GM18511 (cell line): ENCODE measurements around the gene FYCO1.
"Not testable (repeated sequence)": the region's sequence is repeated elsewhere in the genome, so short reads cannot be mapped to it uniquely, and the experiment has no call there.

Source experiments
- ATAC-seq: cut with Tn5 transposase; IDR thresholded peaks from one replicate; pipeline ENCODE4 v1.9.1; 2021; ENCODE audit warnings: mild to moderate bottlenecking, moderate library complexity; ENCODE audit not compliant: unreplicated experiment

The FYCO1 gene

GRCh38 chr3:46010519-46011113 lies 15.0 kb upstream of the FYCO1 start:
- ATAC-seq: no peak

GRCh38 chr3:46008058-46008457 lies 12.4 kb upstream of the FYCO1 start:
- ATAC-seq: no peak

- no peak for ATAC-seq
Measured at GRCh38 chr3:46007280-46007679, 11.7 kb upstream of the FYCO1 start.

- ATAC-seq: no peak
Measured at GRCh38 chr3:46006238-46007032, 10.8 kb upstream of the FYCO1 start.

DNA sequence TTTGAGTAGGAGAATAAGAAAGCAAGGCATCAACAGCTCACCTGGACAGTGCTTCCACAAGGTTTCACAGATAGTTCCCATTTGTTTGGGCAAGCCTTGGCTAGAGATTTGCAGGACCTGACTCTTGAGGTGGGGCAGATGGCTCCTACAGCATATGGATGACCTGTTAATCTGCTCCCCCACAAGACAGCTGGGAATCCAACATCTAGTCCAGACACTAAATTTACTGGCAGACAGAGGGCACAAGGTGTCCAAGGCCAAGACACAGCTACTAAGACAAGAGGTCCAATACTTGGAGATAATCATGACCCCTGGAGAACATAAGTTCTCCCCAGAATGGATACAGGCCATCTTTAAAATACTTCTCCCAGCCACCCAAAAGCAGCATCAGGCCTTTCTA lies 8.1 kb upstream of the FYCO1 start:
- not testable (repeated sequence) for ATAC-seq

DNA sequence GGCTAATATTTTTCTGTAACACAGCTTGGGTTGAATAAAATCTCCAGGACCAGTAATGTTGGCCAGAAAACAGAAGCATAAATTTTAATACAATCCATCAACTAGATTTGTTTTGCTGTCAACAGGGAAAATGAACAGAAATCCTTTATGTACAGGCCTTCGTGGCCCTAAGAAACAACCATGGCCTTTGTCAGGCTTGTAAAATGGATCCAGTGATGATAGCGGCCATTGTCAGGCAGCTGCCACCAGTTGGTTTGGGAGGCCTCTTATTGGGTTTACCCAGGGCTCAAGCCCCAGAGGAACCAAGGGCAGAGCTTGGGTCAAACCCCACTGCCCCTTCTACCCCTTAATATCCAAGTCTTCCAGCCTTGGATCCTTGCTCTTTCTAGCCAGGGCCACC lies 5.6 kb upstream of the FYCO1 start:
- ATAC-seq: no peak

DNA sequence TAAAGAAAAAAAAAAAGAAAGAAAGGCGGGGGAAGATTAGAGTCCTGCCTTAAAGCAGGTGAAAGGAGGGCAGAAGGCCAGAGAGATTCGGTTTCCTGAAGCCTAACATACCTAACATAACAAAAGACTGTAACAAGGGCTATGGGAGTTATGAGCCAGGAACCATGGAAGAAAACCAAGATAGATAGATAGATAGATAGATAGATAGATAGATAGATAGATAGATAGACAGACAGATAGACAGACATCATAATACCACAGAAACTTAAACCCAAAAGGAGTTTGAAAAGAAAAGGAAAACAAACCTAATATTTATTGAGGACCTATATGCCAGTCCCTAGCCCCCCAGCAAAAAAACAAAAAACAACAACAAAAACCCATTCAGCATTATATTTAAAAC lies 2.3 kb upstream of the FYCO1 start:
- ATAC-seq: no peak

- ATAC-seq: not testable (repeated sequence)
Measured at GRCh38 chr3:45997499-45997898, 1.9 kb upstream of the FYCO1 start.

- peak; percentile 24 for ATAC-seq
Measured at GRCh38 chr3:45994419-45995235, 997 bp downstream of the FYCO1 start.

DNA sequence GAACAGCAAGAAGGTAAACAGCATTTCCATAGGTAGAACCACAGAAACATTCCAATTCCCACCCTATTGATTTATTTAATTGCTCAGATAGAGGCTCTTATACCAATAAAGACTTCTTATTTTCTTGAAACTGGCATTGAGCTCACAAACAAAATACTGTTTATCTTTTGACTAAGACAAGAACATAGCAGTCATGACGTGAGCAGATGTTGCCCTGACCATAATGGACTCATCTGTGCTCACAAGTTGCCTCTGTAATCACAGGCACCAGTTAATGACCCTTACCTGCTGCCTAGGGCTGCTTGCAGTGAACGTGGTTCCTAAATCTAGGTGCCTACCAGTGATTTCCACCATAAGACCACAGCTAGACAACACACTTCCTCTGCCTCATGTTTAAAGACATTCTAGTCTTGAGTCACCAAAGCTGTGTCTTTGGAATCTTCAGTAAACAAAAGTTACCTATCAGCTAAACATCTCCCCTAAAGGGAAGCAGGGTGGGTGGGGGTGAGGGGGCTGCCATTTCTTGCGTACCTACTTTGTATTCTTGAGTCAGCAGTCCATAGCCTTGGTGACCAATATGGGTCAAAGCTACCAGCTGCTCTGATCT lies 2.1 kb downstream of the FYCO1 start:
- no peak for ATAC-seq

- no peak for ATAC-seq
Measured at GRCh38 chr3:45992821-45993221, 2.8 kb downstream of the FYCO1 start.

DNA sequence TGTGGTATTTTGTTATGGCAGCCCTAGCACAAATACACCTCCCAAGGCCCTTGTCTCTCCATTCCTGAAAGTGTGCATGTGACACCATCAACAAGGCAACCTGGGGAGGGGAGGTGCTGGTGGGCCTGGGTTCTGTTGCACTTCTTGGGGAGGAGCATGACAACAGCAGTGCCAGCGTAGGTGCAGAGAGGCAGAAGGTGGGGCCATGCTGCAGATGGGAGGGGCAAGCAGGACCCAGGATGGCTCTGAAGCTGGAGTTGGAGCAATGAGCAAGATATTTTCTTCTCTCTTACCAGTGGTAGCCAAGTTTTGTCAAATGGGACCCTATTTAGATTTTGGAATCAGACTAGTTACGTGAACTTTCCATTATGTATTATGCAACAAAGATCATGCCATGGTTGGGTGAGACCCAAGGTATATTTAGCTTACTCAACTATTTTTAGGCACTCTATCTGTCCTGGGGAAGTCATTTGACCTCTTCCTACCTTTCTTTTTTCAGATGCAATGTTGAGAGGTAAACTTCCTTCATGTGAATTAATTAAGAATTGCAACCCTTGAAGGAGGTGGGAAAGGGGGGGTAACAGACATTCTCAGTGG lies 3.4 kb downstream of the FYCO1 start:
- ATAC-seq: no peak

DNA sequence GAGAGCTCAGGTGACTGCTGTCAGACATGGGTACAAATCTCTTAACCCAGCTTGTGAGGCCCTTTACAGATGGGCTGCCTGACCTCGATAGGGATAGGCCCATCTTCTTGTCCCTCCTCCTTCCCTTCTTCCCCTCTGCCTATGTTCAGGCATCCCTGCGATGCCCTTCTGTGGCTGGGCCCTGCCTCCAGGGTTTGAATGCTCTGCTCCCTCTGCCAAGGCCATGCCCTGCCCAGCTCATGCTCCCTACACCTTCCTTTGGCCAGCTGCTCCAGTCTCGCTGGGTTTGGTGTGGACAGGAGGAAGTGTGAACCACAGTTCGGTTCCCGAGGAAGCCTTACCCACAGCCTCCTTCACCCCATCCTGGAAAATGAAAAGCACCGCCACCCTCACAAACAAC lies 4.3 kb downstream of the FYCO1 start:
- ATAC-seq: no peak

- no peak for ATAC-seq
Measured at GRCh38 chr3:45990181-45990580, 5.4 kb downstream of the FYCO1 start.

- no peak for ATAC-seq
Measured at GRCh38 chr3:45988804-45989203, 6.8 kb downstream of the FYCO1 start.

- no peak for ATAC-seq
Measured at GRCh38 chr3:45988362-45988761, 7.3 kb downstream of the FYCO1 start.

DNA sequence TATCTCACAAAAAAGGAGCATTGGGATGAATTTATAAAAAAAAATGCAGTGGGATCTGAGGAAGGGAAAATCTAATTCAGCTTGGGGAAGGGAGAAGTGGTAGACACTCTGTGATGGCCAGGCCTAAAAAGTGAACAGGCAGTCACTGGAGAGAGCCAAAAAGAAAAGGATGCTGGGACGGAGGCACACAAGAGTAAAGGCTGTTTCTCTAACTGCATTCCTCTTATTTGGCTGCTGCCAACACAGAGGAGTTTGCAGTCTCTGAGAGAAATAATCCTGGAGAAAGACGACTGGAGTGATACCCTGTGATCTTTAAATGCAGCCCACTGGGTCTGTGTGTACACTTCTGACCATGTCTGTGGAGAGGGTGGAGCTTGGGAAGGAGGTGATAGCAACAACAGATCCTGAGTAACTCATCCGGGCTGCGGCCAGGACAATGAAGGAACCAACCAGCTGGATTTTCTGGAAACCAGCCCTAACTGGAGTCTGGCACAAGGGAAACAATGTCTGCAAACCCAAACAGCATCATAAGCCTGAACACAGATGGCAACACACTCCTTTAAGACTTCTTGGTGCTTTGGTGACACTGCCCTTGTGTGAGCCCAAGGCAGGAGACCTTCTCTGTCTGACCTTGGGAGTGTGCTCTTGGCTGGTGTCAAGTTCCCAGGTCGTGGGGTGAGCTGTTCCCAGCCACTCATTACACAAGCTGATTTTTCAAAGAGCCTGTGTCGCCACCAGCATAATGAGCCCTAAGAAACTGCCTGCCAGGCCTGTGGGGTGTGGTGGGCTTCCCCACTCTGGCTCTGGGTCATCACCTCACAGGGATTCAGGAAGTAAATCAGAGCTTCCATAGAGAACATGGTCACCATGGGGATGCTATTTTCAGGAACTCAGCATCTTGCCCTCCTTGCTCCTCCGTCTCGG lies 8.0 kb downstream of the FYCO1 start:
- ATAC-seq: no peak

GRCh38 chr3:45986303-45986982 lies 9.2 kb downstream of the FYCO1 start:
- ATAC-seq: no peak

- ATAC-seq: no peak
Measured at GRCh38 chr3:45985532-45986302, 9.9 kb downstream of the FYCO1 start.
